ENCODE measurements around the gene VEGFB.

Gene VEGFB

GRCh38 chr11:64258356-64258755 lies 24.0 kb downstream of the VEGFB start:
- no peak for DNase-seq (ENCODE audit: low read depth, low spot score)
- H3K27ac ChIP-seq: no peak overlapping the region

GRCh38 chr11:64258946-64259532 lies 24.7 kb downstream of the VEGFB start:
- H3K27ac ChIP-seq: no peak overlapping the region

GRCh38 chr11:64259533-64260067 lies 25.2 kb downstream of the VEGFB start:
- no peak overlapping the region for H3K27ac ChIP-seq
- DNase-seq (ENCODE audit: low read depth, low spot score): no peak

More at GRCh38 chr11:64258946-64259532, 24.7 kb downstream of the VEGFB start:
- DNase-seq (ENCODE audit: low read depth, low spot score): no peak

GRCh38 chr11:64260147-64260708 lies 25.8 kb downstream of the VEGFB start:
- no peak for DNase-seq (ENCODE audit: low read depth, low spot score)
- H3K27ac ChIP-seq: no peak overlapping the region

- no peak for DNase-seq (ENCODE audit: low read depth, low spot score)
- H3K27ac ChIP-seq: no peak overlapping the region
Measured at GRCh38 chr11:64261556-64262080, 27.2 kb downstream of the VEGFB start.

- no peak for DNase-seq (ENCODE audit: low read depth, low spot score)
- H3K27ac ChIP-seq: no peak overlapping the region
Measured at GRCh38 chr11:64262271-64263002, 28.1 kb downstream of the VEGFB start.

- no peak for DNase-seq (ENCODE audit: low read depth, low spot score)
- no peak overlapping the region for H3K27ac ChIP-seq
Measured at GRCh38 chr11:64263021-64263946, 28.9 kb downstream of the VEGFB start.

- no peak overlapping the region for H3K27ac ChIP-seq
- DNase-seq (ENCODE audit: low read depth, low spot score): no peak
Measured at GRCh38 chr11:64263947-64264317, 29.5 kb downstream of the VEGFB start.

- DNase-seq (ENCODE audit: low read depth, low spot score): no peak
- no peak overlapping the region for H3K27ac ChIP-seq
Measured at GRCh38 chr11:64264371-64264852, 30.0 kb downstream of the VEGFB start.

GRCh38 chr11:64265176-64266160 lies 31.1 kb downstream of the VEGFB start:
- no peak overlapping the region for H3K27ac ChIP-seq
- no peak for DNase-seq (ENCODE audit: low read depth, low spot score)

- no peak for DNase-seq (ENCODE audit: low read depth, low spot score)
- peak overlapping the region; percentile 97 for H3K27ac ChIP-seq
Measured at GRCh38 chr11:64266339-64266738, 32.0 kb downstream of the VEGFB start.

- no peak for DNase-seq (ENCODE audit: low read depth, low spot score)
- H3K27ac ChIP-seq: peak overlapping the region; percentile 97
Measured at GRCh38 chr11:64267207-64267945, 33.0 kb downstream of the VEGFB start.

GRCh38 chr11:64268025-64268892 lies 33.9 kb downstream of the VEGFB start:
- DNase-seq (ENCODE audit: low read depth, low spot score): no peak
- peak overlapping the region; percentile 97 for H3K27ac ChIP-seq

- no peak for DNase-seq (ENCODE audit: low read depth, low spot score)
- peak overlapping the region; percentile 97 for H3K27ac ChIP-seq
Measured at GRCh38 chr11:64268893-64269539, 34.6 kb downstream of the VEGFB start.

- peak; percentile 99 for DNase-seq (ENCODE audit: low read depth, low spot score)
- H3K27ac ChIP-seq: peak overlapping the region; percentile 97
Measured at GRCh38 chr11:64269540-64270220, 35.3 kb downstream of the VEGFB start.
